ENCODE measurements around the gene DOK4. TPM values are rescaled to one million over a fixed set of nuclear protein-coding genes. Genes with fewer than 3 reads are reported as not detected.

The DOK4 gene
- total RNA-seq, 1 experiment from 2014 or later: 14.4 TPM

DNA sequence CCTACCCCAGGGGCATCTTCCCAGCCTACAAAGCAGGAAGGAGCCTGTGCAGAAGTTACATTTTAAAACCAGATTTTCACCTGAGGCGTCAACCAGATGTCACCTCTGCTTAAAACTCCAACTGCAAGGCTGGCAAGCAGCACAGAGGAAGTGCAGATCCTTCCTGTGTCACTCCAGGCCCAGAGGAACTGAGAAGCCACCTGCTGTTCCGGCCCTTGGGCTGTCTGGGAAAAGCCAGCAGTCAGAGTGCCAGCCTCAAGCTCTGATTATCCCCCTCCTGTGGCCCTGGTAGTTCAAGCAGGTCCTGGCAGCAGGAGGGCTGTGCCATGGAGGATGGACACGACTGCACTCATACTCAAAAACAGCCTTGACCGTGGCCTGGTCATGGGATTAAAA, 13.6 kb downstream of the DOK4 start:
- CTCF ChIA-PET: interaction anchor here (1.4 kb wide), 1 partner anchor 10 kb away, joined by 3 read pairs; the partner anchor contains the start of gene POLR2C
- Histone ChIP-seq H3K9ac (ENCODE audit: low read length) (no peak overlapping the region), H2AFZ (ENCODE audit: low read depth, low read length, poor library complexity, severe bottlenecking) (no peak overlapping the region), H3K4me1 (ENCODE audit: control insufficient read depth in 1 of 2, insufficient read depth in 2 of 2, low read length in 2 of 2) (peaks cover 11 to 17% of the 10 kb centered on the region in 2 experiments; a peak in 3 of 4 replicates), H3K9me2 (ENCODE audit: insufficient read depth) (no peaks in the 10 kb centered on the region), H3K4me2 (ENCODE audit: low read length) (no peak overlapping the region), H4K20me1 (ENCODE audit: insufficient read depth) (no peaks in the 10 kb centered on the region), H3K4me3 (replicated peaks in 1 of 2; ENCODE audit: low read depth in 1 of 2, low read length in 2 of 2) (no peak overlapping the region), H3K36me3 (ENCODE audit: control insufficient read depth in 1 of 2, insufficient read depth in 2 of 2, low read length in 2 of 2) (peaks cover 33 to 46% of the 10 kb centered on the region in 2 experiments; a peak in 3 of 4 replicates), H3K27me3 (ENCODE audit: insufficient read depth, low read length) (no peaks in the 10 kb centered on the region), H3K27ac (ENCODE audit: low read depth, low read length) (no peak overlapping the region), H3K79me2 (ENCODE audit: insufficient read depth, low read length) (no peaks in the 10 kb centered on the region), H3K9me3 (ENCODE audit: control insufficient read depth in 1 of 2, insufficient read depth in 1 of 2, low read depth in 1 of 2, low read length in 2 of 2) (no peaks in the 10 kb centered on the region)
- POLR2A ChIA-PET: interaction anchor here (1.7 kb wide), 1 partner anchor 10 kb away, joined by 7 read pairs; the partner anchor contains the start of gene POLR2C
- DNase-seq (ENCODE audit: low read depth, low spot score) (no peak), ATAC-seq (no peak)
- no TSS peak for BruUV-seq (replicated peaks)
- intact Hi-C loops (cut with micrococcal nuclease): no loop called here
- TF ChIP-seq, protein P1, sequence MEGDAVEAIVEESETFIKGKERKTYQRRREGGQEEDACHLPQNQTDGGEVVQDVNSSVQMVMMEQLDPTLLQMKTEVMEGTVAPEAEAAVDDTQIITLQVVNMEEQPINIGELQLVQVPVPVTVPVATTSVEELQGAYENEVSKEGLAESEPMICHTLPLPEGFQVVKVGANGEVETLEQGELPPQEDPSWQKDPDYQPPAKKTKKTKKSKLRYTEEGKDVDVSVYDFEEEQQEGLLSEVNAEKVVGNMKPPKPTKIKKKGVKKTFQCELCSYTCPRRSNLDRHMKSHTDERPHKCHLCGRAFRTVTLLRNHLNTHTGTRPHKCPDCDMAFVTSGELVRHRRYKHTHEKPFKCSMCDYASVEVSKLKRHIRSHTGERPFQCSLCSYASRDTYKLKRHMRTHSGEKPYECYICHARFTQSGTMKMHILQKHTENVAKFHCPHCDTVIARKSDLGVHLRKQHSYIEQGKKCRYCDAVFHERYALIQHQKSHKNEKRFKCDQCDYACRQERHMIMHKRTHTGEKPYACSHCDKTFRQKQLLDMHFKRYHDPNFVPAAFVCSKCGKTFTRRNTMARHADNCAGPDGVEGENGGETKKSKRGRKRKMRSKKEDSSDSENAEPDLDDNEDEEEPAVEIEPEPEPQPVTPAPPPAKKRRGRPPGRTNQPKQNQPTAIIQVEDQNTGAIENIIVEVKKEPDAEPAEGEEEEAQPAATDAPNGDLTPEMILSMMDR (IDR thresholded peaks at IDR 0.05 in 2 of 3, conservative IDR thresholded peaks at IDR 0.05 in 1 of 3; ENCODE audit: borderline replicate concordance in 1 of 3, insufficient read depth in 1 of 3, low read depth in 2 of 3, low read length in 2 of 3): no peak
- TF ChIP-seq POLR2AphosphoS5 (IDR thresholded peaks at IDR 0.05; ENCODE audit: low read depth, low read length): no peak
- TF ChIP-seq YY1 (IDR thresholded peaks at IDR 0.05; ENCODE audit: extremely low read depth, insufficient replicate concordance, low read depth, low read length): no peak
- RAD21 ChIA-PET (ENCODE audit: low non-redundant PET in 1 of 2, low total read pairs in 2 of 2, uncharacterized antibody in 2 of 2, unreplicated experiment in 2 of 2): no interaction called here

- BruUV-seq (replicated peaks): no TSS peak
- Histone ChIP-seq H3K4me3 (replicated peaks in 1 of 2; ENCODE audit: low read depth in 1 of 2, low read length in 2 of 2) (no peak overlapping the region), H3K9me2 (ENCODE audit: insufficient read depth) (no peaks in the 10 kb centered on the region), H3K4me1 (ENCODE audit: control insufficient read depth in 1 of 2, insufficient read depth in 2 of 2, low read length in 2 of 2) (peaks cover 11 to 15% of the 10 kb centered on the region in 2 experiments; a peak in 3 of 4 replicates), H4K20me1 (ENCODE audit: insufficient read depth) (no peaks in the 10 kb centered on the region), H3K27me3 (ENCODE audit: insufficient read depth, low read length) (no peaks in the 10 kb centered on the region), H3K27ac (ENCODE audit: low read depth, low read length) (no peak overlapping the region), H3K9ac (ENCODE audit: low read length) (no peak overlapping the region), H3K36me3 (ENCODE audit: control insufficient read depth in 1 of 2, insufficient read depth in 2 of 2, low read length in 2 of 2) (peaks cover 37 to 52% of the 10 kb centered on the region in 2 experiments; a peak in 3 of 4 replicates), H3K9me3 (ENCODE audit: control insufficient read depth in 1 of 2, insufficient read depth in 1 of 2, low read depth in 1 of 2, low read length in 2 of 2) (no peaks in the 10 kb centered on the region), H2AFZ (ENCODE audit: low read depth, low read length, poor library complexity, severe bottlenecking) (no peak overlapping the region), H3K79me2 (ENCODE audit: insufficient read depth, low read length) (no peaks in the 10 kb centered on the region), H3K4me2 (ENCODE audit: low read length) (no peak overlapping the region)
- ChIA-PET POLR2A (interaction anchor here (1.7 kb wide), 1 partner anchor 10 kb away, joined by 7 read pairs; the partner anchor contains the start of gene POLR2C), CTCF (interaction anchor here (1.4 kb wide), 1 partner anchor 10 kb away, joined by 3 read pairs; the partner anchor contains the start of gene POLR2C), RAD21 (ENCODE audit: low non-redundant PET in 1 of 2, low total read pairs in 2 of 2, uncharacterized antibody in 2 of 2, unreplicated experiment in 2 of 2) (no interaction called here)
- intact Hi-C loops (cut with micrococcal nuclease): no loop called here
- no peak for ATAC-seq
- DNase-seq (ENCODE audit: low read depth, low spot score): no peak
- no peak for TF ChIP-seq RAD21 (IDR thresholded peaks at IDR 0.05; ENCODE audit: low read depth)
- no peak for TF ChIP-seq EGR1 (IDR thresholded peaks at IDR 0.05; ENCODE audit: low read depth)
- TF ChIP-seq ZNF274 (IDR thresholded peaks at IDR 0.05; ENCODE audit: low read depth, low read length): no peak
- TF ChIP-seq TCF7L2 (IDR thresholded peaks at IDR 0.05; ENCODE audit: borderline replicate concordance, extremely low read depth, insufficient read depth, insufficient read length): no peak
- TF ChIP-seq, protein P2, sequence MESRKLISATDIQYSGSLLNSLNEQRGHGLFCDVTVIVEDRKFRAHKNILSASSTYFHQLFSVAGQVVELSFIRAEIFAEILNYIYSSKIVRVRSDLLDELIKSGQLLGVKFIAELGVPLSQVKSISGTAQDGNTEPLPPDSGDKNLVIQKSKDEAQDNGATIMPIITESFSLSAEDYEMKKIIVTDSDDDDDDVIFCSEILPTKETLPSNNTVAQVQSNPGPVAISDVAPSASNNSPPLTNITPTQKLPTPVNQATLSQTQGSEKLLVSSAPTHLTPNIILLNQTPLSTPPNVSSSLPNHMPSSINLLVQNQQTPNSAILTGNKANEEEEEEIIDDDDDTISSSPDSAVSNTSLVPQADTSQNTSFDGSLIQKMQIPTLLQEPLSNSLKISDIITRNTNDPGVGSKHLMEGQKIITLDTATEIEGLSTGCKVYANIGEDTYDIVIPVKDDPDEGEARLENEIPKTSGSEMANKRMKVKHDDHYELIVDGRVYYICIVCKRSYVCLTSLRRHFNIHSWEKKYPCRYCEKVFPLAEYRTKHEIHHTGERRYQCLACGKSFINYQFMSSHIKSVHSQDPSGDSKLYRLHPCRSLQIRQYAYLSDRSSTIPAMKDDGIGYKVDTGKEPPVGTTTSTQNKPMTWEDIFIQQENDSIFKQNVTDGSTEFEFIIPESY (IDR thresholded peaks at IDR 0.05; ENCODE audit: extremely low read depth, insufficient replicate concordance, low read length): no peak
- no peak for TF ChIP-seq POLR2AphosphoS5 (IDR thresholded peaks at IDR 0.05; ENCODE audit: low read depth, low read length)
- no peak for TF ChIP-seq JUND (IDR thresholded peaks at IDR 0.05)
Measured at GRCh38 chr16:57471852-57472664, 14.2 kb downstream of the DOK4 start.
